BLaER1 treated with 17β-estradiol and CSF1 and Interleukin-3, amounts not matched to agents 10 nM and 100 nM (cell line): ENCODE measurements around the gene CRYGN.

Experiments used
- H3K27ac ChIP-seq, 11 experiments: shearing (Covaris generic); formaldehyde crosslinking; 2 replicates each; pipeline ENCODE4 v1.8.1; 2022
- H3K27me3 ChIP-seq, 11 experiments: shearing (Covaris generic); formaldehyde crosslinking; 2 replicates each; pipeline ENCODE4 v1.8.1; 2022
- H3K36me3 ChIP-seq, 11 experiments: shearing (Covaris generic); formaldehyde crosslinking; 2 replicates each; pipeline ENCODE4 v1.8.1; 2022
- H3K4me1 ChIP-seq, 10 experiments: shearing (Covaris generic); formaldehyde crosslinking; 2 replicates each; pipeline ENCODE4 v1.8.1; 2022
- H3K4me2 ChIP-seq, 11 experiments: shearing (Covaris generic); formaldehyde crosslinking; 2 replicates each; pipeline ENCODE4 v1.8.1; 2022
- H3K4me3 ChIP-seq, 10 experiments: shearing (Covaris generic); formaldehyde crosslinking; 2 replicates each; pipeline ENCODE4 v1.8.1; 2022
- H3K9ac ChIP-seq, 11 experiments: shearing (Covaris generic); formaldehyde crosslinking; 2 replicates each; pipeline ENCODE4 v1.8.1; 2022
- H3K9me3 ChIP-seq, 11 experiments: shearing (Covaris generic); formaldehyde crosslinking; replicated peaks in 1 of 11; 2 replicates each; pipeline ENCODE4 v1.8.1; 2022
- H4K20me1 ChIP-seq, 11 experiments: shearing (Covaris generic); formaldehyde crosslinking; 2 replicates each; pipeline ENCODE4 v1.8.1; 2022
- Cebpa-rat ChIP-seq, 11 experiments: shearing (Covaris generic); IDR thresholded peaks; 2 replicates each; pipeline ENCODE4 v1.8.1; 2022

Gene CRYGN

DNA sequence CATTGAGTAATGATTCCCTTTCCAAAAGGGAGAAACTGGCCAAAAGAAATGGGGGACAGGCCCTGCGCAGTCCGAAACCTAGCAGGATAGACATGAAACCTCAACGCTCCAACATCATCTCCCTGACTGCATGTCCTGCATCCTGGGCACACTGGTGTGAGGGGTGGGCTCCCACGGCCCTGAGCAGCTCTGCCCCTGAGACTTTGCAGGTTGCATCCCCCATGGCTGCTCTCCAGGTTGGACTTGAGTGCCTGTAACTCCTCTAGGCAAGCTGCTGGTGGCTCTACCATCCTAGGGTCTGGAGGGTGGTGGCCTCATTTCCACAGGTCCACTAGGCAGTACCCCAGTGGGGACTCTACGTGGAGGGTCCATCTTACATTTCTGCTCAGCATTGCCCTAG lies 16.3 kb upstream of the CRYGN start:
- no peak overlapping the region for H3K4me3 ChIP-seq
- no peaks in the 10 kb centered on the region for H3K36me3 ChIP-seq
- H3K9ac ChIP-seq = no peak overlapping the region
- no peak for TF ChIP-seq Cebpa-rat (IDR thresholded peaks at IDR 0.05)
- 0 out of 22 replicates have a peak, but pooled peaks cover 0 to 6% (median 0%) of the 10 kb centered on the region in 11 experiments for H3K9me3 ChIP-seq
- H3K4me1 ChIP-seq = peaks cover 0 to 18% (median 10%) of the 10 kb centered on the region in 10 experiments; a peak in 16 of 20 replicates
- H3K27me3 ChIP-seq = no peaks in the 10 kb centered on the region
- peaks cover 0 to 15% (median 0%) of the 10 kb centered on the region in 11 experiments; a peak in 2 of 22 replicates for H4K20me1 ChIP-seq
- peak overlapping the region in 6 of 11 experiments; percentile 5 to 69 (median 34); a peak in 7 of 22 replicates for H3K4me2 ChIP-seq
- no peak overlapping the region for H3K27ac ChIP-seq

- Histone ChIP-seq H3K27me3 (no peaks in the 10 kb centered on the region), H3K27ac (no peak overlapping the region), H4K20me1 (peaks cover 0 to 12% (median 0%) of the 10 kb centered on the region in 11 experiments; a peak in 1 of 22 replicates), H3K9me3 (0 out of 22 replicates have a peak, but pooled peaks cover 0 to 6% (median 0%) of the 10 kb centered on the region in 11 experiments), H3K4me2 (no peak overlapping the region), H3K36me3 (no peaks in the 10 kb centered on the region), H3K4me1 (peaks cover 0 to 18% (median 10%) of the 10 kb centered on the region in 10 experiments; a peak in 16 of 20 replicates), H3K4me3 (no peak overlapping the region), H3K9ac (no peak overlapping the region)
- no peak for TF ChIP-seq Cebpa-rat (IDR thresholded peaks at IDR 0.05)
Measured at GRCh38 chr7:151455690-151456089, 15.7 kb upstream of the CRYGN start.

DNA sequence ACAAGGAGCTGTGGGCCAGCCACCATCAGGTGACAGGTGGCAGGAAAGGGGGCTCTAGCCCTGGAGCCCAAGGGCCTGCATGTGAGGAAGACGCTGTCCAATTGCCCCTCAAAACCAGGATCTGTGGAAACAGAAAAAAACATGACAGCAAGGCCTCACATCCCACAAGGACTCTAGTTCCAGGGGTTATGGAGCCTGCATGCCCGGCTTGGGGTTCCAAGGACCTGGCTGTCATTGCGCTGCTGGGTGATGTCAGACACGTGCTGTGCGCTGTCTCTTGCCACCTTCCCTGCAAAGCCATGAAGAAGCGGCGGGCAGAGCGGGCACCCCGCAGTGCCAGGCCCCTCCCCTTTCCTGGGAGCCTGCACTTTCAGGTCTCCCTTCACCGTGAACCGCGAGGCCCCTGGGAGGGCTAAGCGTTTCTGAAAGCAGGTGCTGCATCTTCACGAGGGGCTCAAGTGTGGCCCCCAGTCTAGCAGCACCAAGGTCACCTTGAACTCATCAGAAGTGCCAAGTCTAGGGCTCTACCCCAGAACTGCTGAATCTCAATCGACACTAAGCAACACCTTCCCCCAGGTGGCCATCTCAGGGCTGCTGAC lies 15.1 kb upstream of the CRYGN start:
- Histone ChIP-seq H3K4me3 (no peak overlapping the region), H3K27ac (no peak overlapping the region), H3K27me3 (no peaks in the 10 kb centered on the region), H3K4me1 (peaks cover 0 to 18% (median 10%) of the 10 kb centered on the region in 10 experiments; a peak in 16 of 20 replicates), H3K9me3 (0 out of 22 replicates have a peak, but pooled peaks cover 0 to 6% (median 0%) of the 10 kb centered on the region in 11 experiments), H4K20me1 (peaks cover 0 to 6% (median 0%) of the 10 kb centered on the region in 11 experiments; a peak in 1 of 22 replicates), H3K36me3 (no peaks in the 10 kb centered on the region), H3K9ac (no peak overlapping the region), H3K4me2 (0 out of 22 replicates have a peak overlapping the region, but pooled peaks of 1 of the 11 experiments have one; percentile 3)
- no peak for TF ChIP-seq Cebpa-rat (IDR thresholded peaks at IDR 0.05)

DNA sequence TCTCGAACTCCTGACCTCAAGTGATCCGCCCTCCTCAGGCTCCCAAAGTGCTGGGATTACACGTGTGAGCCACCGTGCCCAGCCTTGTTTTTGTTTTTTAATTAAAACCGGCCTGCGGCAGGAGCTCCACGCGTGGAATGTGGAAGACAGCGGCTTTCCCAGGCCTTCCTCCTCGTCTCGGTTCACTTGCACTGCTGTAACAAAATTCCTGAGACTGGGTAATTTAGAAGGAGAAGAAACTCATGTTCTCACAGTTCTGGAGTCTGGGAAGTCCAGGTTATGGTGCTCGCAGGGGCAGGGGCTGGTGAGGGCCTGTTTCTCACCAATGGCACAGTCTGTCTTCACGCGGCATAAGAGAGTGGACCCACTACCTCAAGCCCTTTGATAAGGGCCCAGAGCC lies 14.4 kb upstream of the CRYGN start:
- TF ChIP-seq Cebpa-rat (IDR thresholded peaks at IDR 0.05) = no peak

GRCh38 chr7:151453326-151453791 lies 13.4 kb upstream of the CRYGN start:
- Histone ChIP-seq H3K27me3 (peaks cover 0 to 2% (median 0%) of the 10 kb centered on the region in 11 experiments; a peak in 7 of 22 replicates), H3K9me3 (0 out of 22 replicates have a peak, but pooled peaks cover 0 to 6% (median 0%) of the 10 kb centered on the region in 11 experiments), H3K4me2 (no peak overlapping the region), H3K4me1 (peaks cover 2 to 19% (median 12%) of the 10 kb centered on the region in 10 experiments; a peak in 19 of 20 replicates), H4K20me1 (no peaks in the 10 kb centered on the region), H3K36me3 (no peaks in the 10 kb centered on the region), H3K27ac (no peak overlapping the region), H3K9ac (no peak overlapping the region), H3K4me3 (no peak overlapping the region)
- no peak for TF ChIP-seq Cebpa-rat (IDR thresholded peaks at IDR 0.05)

More for the DNA sequence above, 14.4 kb upstream of the CRYGN start:
- no peak overlapping the region for H3K9ac ChIP-seq
- H3K36me3 ChIP-seq = no peaks in the 10 kb centered on the region
- H3K4me2 ChIP-seq = no peak overlapping the region
- 0 out of 22 replicates have a peak, but pooled peaks cover 0 to 6% (median 0%) of the 10 kb centered on the region in 11 experiments for H3K9me3 ChIP-seq
- peaks cover 0 to 18% (median 10%) of the 10 kb centered on the region in 10 experiments; a peak in 16 of 20 replicates for H3K4me1 ChIP-seq
- H3K4me3 ChIP-seq = no peak overlapping the region
- H3K27ac ChIP-seq = no peak overlapping the region
- H3K27me3 ChIP-seq = no peaks in the 10 kb centered on the region
- no peaks in the 10 kb centered on the region for H4K20me1 ChIP-seq

- no peak overlapping the region for H3K4me2 ChIP-seq
- no peaks in the 10 kb centered on the region for H3K36me3 ChIP-seq
- H3K9me3 ChIP-seq = 0 out of 22 replicates have a peak, but pooled peaks cover 0 to 4% (median 0%) of the 10 kb centered on the region in 11 experiments
- H3K4me3 ChIP-seq = no peak overlapping the region
- no peak overlapping the region for H3K27ac ChIP-seq
- H3K27me3 ChIP-seq = peaks cover 0 to 7% (median 4%) of the 10 kb centered on the region in 11 experiments; a peak in 9 of 22 replicates
- no peaks in the 10 kb centered on the region for H4K20me1 ChIP-seq
- peaks cover 7 to 24% (median 16%) of the 10 kb centered on the region in 10 experiments; a peak in 19 of 20 replicates for H3K4me1 ChIP-seq
- no peak overlapping the region for H3K9ac ChIP-seq
- TF ChIP-seq Cebpa-rat (IDR thresholded peaks at IDR 0.05) = no peak
Measured at GRCh38 chr7:151452680-151453325, 12.9 kb upstream of the CRYGN start.

GRCh38 chr7:151451626-151452571 lies 12.0 kb upstream of the CRYGN start:
- Histone ChIP-seq H3K36me3 (no peaks in the 10 kb centered on the region), H3K4me1 (peaks cover 7 to 20% (median 11%) of the 10 kb centered on the region in 10 experiments; a peak in 19 of 20 replicates), H4K20me1 (no peaks in the 10 kb centered on the region), H3K27ac (no peak overlapping the region), H3K9ac (no peak overlapping the region), H3K9me3 (no peaks in the 10 kb centered on the region), H3K4me3 (no peak overlapping the region), H3K27me3 (peaks cover 0 to 8% (median 5%) of the 10 kb centered on the region in 11 experiments; a peak in 9 of 22 replicates), H3K4me2 (no peak overlapping the region)
- TF ChIP-seq Cebpa-rat (IDR thresholded peaks at IDR 0.05) = no peak

GRCh38 chr7:151451156-151451555 lies 11.2 kb upstream of the CRYGN start:
- no peak for TF ChIP-seq Cebpa-rat (IDR thresholded peaks at IDR 0.05)
- H3K9ac ChIP-seq = no peak overlapping the region
- no peak overlapping the region for H3K4me3 ChIP-seq
- H3K36me3 ChIP-seq = no peaks in the 10 kb centered on the region
- H3K27ac ChIP-seq = no peak overlapping the region
- no peaks in the 10 kb centered on the region for H3K9me3 ChIP-seq
- no peaks in the 10 kb centered on the region for H4K20me1 ChIP-seq
- no peak overlapping the region for H3K4me2 ChIP-seq
- peaks cover 0 to 8% (median 5%) of the 10 kb centered on the region in 11 experiments; a peak in 10 of 22 replicates for H3K27me3 ChIP-seq
- H3K4me1 ChIP-seq = peaks cover under 1 to 14% (median 6%) of the 10 kb centered on the region in 10 experiments; a peak in 15 of 20 replicates
